HepG2 (cell line): Measurements from ENCODE around the gene GRHL1. TPM values are rescaled to one million over a fixed set of nuclear protein-coding genes. Genes with fewer than 3 reads are reported as not detected.

Source experiments
- CCAR2 ChIP-seq: fragments of 200-400 bp; formaldehyde crosslinking; optimal IDR thresholded peaks from 2 replicates; pipeline ENCODE3; 2018; ENCODE audit warnings: low read depth, mild to moderate bottlenecking, low read length, moderate library complexity
- DMAP1 ChIP-seq: IDR thresholded peaks from 2 replicates; pipeline ENCODE4 v1.6.1; 2016
- DPF2 ChIP-seq: sonication (generic); formaldehyde crosslinking; IDR thresholded peaks from 2 replicates; pipeline ENCODE4 v1.4.0; 2020; ENCODE audit warnings: mild to moderate bottlenecking, low read depth, missing genetic modification reagents, borderline replicate concordance
- HDAC2 ChIP-seq: sonication (generic); formaldehyde crosslinking; IDR thresholded peaks from 2 replicates; pipeline ENCODE4 v1.4.0; 2020; ENCODE audit warnings: missing genetic modification reagents
- MZF1 ChIP-seq: sonication (generic); formaldehyde crosslinking; IDR thresholded peaks from 2 replicates; pipeline ENCODE4 v1.8.1; 2023; ENCODE audit warnings: mild to moderate bottlenecking, missing genetic modification reagents, borderline replicate concordance
- NR2F6 ChIP-seq, 2 experiments: IDR thresholded peaks; 2 replicates each; pipeline ENCODE4 v1.6.1; 2016; ENCODE audit warnings: antibody characterized with exemption in 1 of 2, mild to moderate bottlenecking in 1 of 2
- PHF8 ChIP-seq: sonication (generic); formaldehyde crosslinking; IDR thresholded peaks from 2 replicates; pipeline ENCODE4 v1.5.0; 2020; ENCODE audit warnings: missing genetic modification reagents
- RXRB ChIP-seq: IDR thresholded peaks from 2 replicates; pipeline ENCODE4 v1.6.1; 2016; ENCODE audit warnings: borderline replicate concordance, missing genetic modification reagents, missing compliant biosample characterization
- SIN3A ChIP-seq: IDR thresholded peaks from 2 replicates; pipeline ENCODE4 v1.6.1; 2011; ENCODE audit warnings: low read depth, mild to moderate bottlenecking, control low read depth, low read length, borderline replicate concordance
- SIN3B ChIP-seq: fragments of 150-350 bp; IDR thresholded peaks from 2 replicates; pipeline ENCODE4 v1.6.1; 2014; ENCODE audit warnings: low read length
- SOX6 ChIP-seq, 2 experiments: fragments of 450-650 bp in 1 of 2; sonication (generic) in 1 of 2; formaldehyde crosslinking in 1 of 2; IDR thresholded peaks; 2 replicates each; pipeline versions ENCODE4 v1.4.0 to v1.6.1; 2017 to 2020; ENCODE audit warnings: antibody characterized with exemption in 1 of 2, mild to moderate bottlenecking in 1 of 2, missing genetic modification reagents in 1 of 2
- SP5 ChIP-seq: IDR thresholded peaks from 2 replicates; pipeline ENCODE4 v1.6.1; 2016; ENCODE audit warnings: low read depth, borderline replicate concordance
- STAG1 ChIP-seq: sonication (generic); formaldehyde crosslinking; IDR thresholded peaks from 2 replicates; pipeline ENCODE4 v1.4.0; 2020; ENCODE audit warnings: missing genetic modification reagents
- ZBTB42 ChIP-seq: sonication (generic); formaldehyde crosslinking; IDR thresholded peaks from 2 replicates; pipeline ENCODE4 v1.5.0; 2020; ENCODE audit warnings: mild to moderate bottlenecking, missing genetic modification reagents
- ZFX ChIP-seq: sonication (generic); formaldehyde crosslinking; IDR thresholded peaks from 2 replicates; pipeline ENCODE4 v1.4.0; 2020; ENCODE audit warnings: mild to moderate bottlenecking, low read depth, missing genetic modification reagents, moderate library complexity
- ZMYM3 ChIP-seq: sonication (generic); formaldehyde crosslinking; IDR thresholded peaks from 2 replicates; pipeline ENCODE4 v1.5.1; 2020; ENCODE audit warnings: mild to moderate bottlenecking, missing genetic modification reagents
- ZNF138 ChIP-seq: sonication (generic); formaldehyde crosslinking; IDR thresholded peaks from 2 replicates; pipeline ENCODE4 v1.5.0; 2020; ENCODE audit warnings: mild to moderate bottlenecking, low read depth, missing genetic modification reagents
- ZNF776 ChIP-seq: sonication (generic); formaldehyde crosslinking; IDR thresholded peaks from 2 replicates; pipeline ENCODE4 v1.4.0; 2020; ENCODE audit warnings: mild to moderate bottlenecking, missing genetic modification reagents
- polyA plus RNA-seq, 8 experiments: library from polyadenylated mRNA; depleted of rRNA in 3 of 8; stranded (reverse) in 7 of 8; unstranded in 1 of 8; fragments of >200 nt; fragmentation: Illumina TruSeq in 4 of 8; extraction: Trizol in 4 of 8; gene quantifications; 2 replicates each; pipeline versions ENCODE4 v1.2.1 to v1.2.3, GENCODE V29; 2011 to 2016; ENCODE audit warnings: low read depth in 4 of 8, missing spikeins in 1 of 8, mixed read lengths in 1 of 8; ENCODE audit not compliant: insufficient read depth in 1 of 8
- total RNA-seq, 5 experiments: library from RNA; depleted of rRNA; stranded (reverse); fragments of >200 nt; fragmentation: Illumina TruSeq; extraction: Trizol; gene quantifications; 2 replicates each; pipeline ENCODE4 v1.2.3, GENCODE V29; 2016; ENCODE audit warnings: low read depth in 1 of 5
- TF ChIP-seq, protein P1 (sequence below): sonication (generic); formaldehyde crosslinking; IDR thresholded peaks from 2 replicates; pipeline ENCODE4 v1.4.0; 2020; ENCODE audit warnings: missing genetic modification reagents, mild to moderate bottlenecking, borderline replicate concordance
- TF ChIP-seq, protein P2 (sequence below): sonication (generic); IDR thresholded peaks from 2 replicates; pipeline ENCODE4 v1.6.1; 2016; ENCODE audit warnings: low read depth, borderline replicate concordance
- TF ChIP-seq, protein P3 (sequence below): IDR thresholded peaks from 2 replicates; pipeline ENCODE4 v1.6.1; 2016; ENCODE audit warnings: low read depth, borderline replicate concordance
- TF ChIP-seq, protein P4 (sequence below): sonication (generic); formaldehyde crosslinking; IDR thresholded peaks from 2 replicates; pipeline ENCODE4 v1.5.0; 2020; ENCODE audit warnings: missing genetic modification reagents, mild to moderate bottlenecking, borderline replicate concordance

Gene GRHL1
- total and polyA plus RNA-seq, 2 of the 13 experiments (the other 11 are each of a cell fraction or from before 2014, with no cell fraction given) = 9.3 to 12.0 TPM

DNA sequence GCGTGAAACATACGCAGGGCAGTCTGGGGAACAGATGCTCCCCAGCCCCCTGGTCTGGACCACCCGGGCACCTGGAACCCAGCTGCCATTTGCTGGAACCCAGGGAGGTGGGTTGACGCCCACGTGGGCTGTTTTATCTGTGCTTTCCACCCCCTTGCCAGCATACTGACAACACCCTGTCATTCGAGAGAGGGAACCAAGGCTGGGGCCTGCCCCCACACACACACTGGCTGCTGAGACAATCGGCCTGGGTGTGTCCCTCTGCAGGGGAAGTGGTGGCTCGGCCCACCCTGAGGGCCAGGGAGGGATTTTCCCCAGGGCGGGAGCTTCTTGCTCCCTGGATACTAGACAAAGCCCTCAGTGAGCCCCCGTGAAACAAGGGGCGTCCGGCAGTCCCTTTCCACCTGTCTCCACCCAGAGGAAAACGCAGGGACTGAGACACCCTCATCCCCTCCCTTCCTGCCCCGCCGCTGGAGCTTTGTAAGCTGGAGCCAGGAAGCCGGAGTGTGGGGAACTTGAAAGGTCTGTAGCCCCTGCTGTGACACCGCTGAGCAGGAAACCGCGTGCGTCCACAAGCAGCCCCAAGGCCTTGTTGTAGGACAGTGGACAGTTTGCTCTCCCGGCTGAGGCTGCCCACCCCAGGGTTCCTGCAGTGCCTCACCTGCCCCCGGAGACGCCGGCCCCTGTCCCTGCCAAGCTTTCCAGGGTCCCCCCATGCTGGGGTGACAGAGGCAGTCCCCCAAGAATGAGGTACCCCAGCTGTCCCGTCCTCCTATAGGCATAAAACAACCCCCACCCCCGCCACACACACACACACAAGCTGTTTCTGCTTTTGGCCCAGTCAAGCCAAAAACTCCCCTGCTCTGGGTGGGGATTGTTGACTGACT is 77.7 kb downstream of the GRHL1 start (continued):
- no peak for TF ChIP-seq SOX6 (IDR thresholded peaks at IDR 0.05)
- TF ChIP-seq SOX6 (CRISPR knock-in tag; IDR thresholded peaks at IDR 0.05) = peak; percentile 29; the same call in 1 of the 2 replicates
- TF ChIP-seq ZBTB42 (CRISPR knock-in tag) = no peak
- TF ChIP-seq, protein P1, sequence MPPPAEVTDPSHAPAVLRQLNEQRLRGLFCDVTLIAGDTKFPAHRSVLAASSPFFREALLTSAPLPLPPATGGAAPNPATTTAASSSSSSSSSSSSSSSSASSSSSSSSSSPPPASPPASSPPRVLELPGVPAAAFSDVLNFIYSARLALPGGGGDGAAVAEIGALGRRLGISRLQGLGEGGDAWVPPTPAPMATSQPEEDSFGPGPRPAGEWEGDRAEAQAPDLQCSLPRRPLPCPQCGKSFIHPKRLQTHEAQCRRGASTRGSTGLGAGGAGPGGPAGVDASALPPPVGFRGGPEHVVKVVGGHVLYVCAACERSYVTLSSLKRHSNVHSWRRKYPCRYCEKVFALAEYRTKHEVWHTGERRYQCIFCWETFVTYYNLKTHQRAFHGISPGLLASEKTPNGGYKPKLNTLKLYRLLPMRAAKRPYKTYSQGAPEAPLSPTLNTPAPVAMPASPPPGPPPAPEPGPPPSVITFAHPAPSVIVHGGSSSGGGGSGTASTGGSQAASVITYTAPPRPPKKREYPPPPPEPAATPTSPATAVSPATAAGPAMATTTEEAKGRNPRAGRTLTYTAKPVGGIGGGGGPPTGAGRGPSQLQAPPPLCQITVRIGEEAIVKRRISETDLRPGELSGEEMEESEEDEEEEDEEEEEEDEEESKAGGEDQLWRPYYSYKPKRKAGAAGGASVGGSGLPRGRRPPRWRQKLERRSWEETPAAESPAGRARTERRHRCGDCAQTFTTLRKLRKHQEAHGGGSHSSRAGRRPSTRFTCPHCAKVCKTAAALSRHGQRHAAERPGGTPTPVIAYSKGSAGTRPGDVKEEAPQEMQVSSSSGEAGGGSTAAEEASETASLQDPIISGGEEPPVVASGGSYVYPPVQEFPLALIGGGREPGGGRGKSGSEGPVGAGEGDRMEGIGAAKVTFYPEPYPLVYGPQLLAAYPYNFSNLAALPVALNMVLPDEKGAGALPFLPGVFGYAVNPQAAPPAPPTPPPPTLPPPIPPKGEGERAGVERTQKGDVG = 0 out of 2 replicates have a peak, but pooled peaks have one; percentile 7
- TF ChIP-seq SIN3A = peak; percentile 25; the same call in 1 of the 2 replicates
- 0 out of 2 replicates have a peak, but pooled peaks have one; percentile 12 for TF ChIP-seq RXRB (CRISPR knock-in tag)
- TF ChIP-seq DMAP1 (CRISPR knock-in tag) = 0 out of 2 replicates have a peak, but pooled peaks have one; percentile 30
- TF ChIP-seq ZFX (CRISPR knock-in tag) = peak; percentile 37; the same call in 1 of the 2 replicates
- TF ChIP-seq MZF1 (CRISPR knock-in tag) = no peak
- 0 out of 2 replicates have a peak, but pooled peaks have one; percentile 20 for TF ChIP-seq HDAC2 (CRISPR knock-in tag)
- TF ChIP-seq, protein P2, sequence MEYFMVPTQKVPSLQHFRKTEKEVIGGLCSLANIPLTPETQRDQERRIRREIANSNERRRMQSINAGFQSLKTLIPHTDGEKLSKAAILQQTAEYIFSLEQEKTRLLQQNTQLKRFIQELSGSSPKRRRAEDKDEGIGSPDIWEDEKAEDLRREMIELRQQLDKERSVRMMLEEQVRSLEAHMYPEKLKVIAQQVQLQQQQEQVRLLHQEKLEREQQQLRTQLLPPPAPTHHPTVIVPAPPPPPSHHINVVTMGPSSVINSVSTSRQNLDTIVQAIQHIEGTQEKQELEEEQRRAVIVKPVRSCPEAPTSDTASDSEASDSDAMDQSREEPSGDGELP = no peak
- TF ChIP-seq NR2F6 (IDR thresholded peaks at IDR 0.05) = no peak
- 0 out of 2 replicates have a peak, but pooled peaks have one; percentile 3 for TF ChIP-seq NR2F6 (CRISPR knock-in tag; IDR thresholded peaks at IDR 0.05)
- TF ChIP-seq, protein P3, sequence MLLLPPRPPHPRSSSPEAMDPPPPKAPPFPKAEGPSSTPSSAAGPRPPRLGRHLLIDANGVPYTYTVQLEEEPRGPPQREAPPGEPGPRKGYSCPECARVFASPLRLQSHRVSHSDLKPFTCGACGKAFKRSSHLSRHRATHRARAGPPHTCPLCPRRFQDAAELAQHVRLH (CRISPR knock-in tag) = no peak
- no peak for TF ChIP-seq STAG1 (CRISPR knock-in tag)
- 0 out of 2 replicates have a peak, but pooled peaks have one; percentile 25 for TF ChIP-seq PHF8
- TF ChIP-seq SP5 (CRISPR knock-in tag) = 0 out of 2 replicates have a peak, but pooled peaks have one; percentile 18
- TF ChIP-seq ZNF138 (CRISPR knock-in tag) = no peak
- TF ChIP-seq, protein P4, sequence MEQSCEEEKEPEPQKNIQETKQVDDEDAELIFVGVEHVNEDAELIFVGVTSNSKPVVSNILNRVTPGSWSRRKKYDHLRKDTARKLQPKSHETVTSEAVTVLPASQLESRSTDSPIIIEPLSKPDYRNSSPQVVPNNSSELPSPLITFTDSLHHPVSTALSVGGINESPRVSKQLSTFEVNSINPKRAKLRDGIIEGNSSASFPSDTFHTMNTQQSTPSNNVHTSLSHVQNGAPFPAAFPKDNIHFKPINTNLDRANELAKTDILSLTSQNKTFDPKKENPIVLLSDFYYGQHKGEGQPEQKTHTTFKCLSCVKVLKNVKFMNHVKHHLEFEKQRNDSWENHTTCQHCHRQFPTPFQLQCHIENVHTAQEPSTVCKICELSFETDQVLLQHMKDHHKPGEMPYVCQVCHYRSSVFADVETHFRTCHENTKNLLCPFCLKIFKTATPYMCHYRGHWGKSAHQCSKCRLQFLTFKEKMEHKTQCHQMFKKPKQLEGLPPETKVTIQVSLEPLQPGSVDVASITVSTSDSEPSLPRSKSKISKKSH (CRISPR knock-in tag) = no peak
- no peak for TF ChIP-seq CCAR2
- no peak for TF ChIP-seq SIN3B
- no peak for TF ChIP-seq ZMYM3 (CRISPR knock-in tag)
- TF ChIP-seq ZNF776 = 0 out of 2 replicates have a peak, but pooled peaks have one; percentile 42
- TF ChIP-seq DPF2 (CRISPR knock-in tag) = no peak
